ENCODE data around the gene SLC35B1. TPM values are rescaled to one million over a fixed set of nuclear protein-coding genes. Genes with fewer than 3 reads are reported as not detected.
A peak's percentile ranks its signal among the peaks of the same experiment; 100 is the strongest.

Gene SLC35B1
- total RNA-seq (10 to 100 TPM; 36.2 to 59.8 (median 48.1) TPM), polyA plus RNA-seq (10 to 100 TPM; 26.3 to 36.2 (median 34.2) TPM)
- long read RNA-seq, donor 1, partial matches to known transcripts: 0 of 4 reads
- long read RNA-seq, donor 1, other reads (novel, unspliced or antisense): 0 of 4 reads
- long read RNA-seq, donor 2, partial matches to known transcripts: 0 of 5 reads
- long read RNA-seq, donor 2, other reads (novel, unspliced or antisense): 0 of 5 reads
- long read RNA-seq, donor 3, partial matches to known transcripts: 7 of 15 reads
- long read RNA-seq, donor 3, other reads (novel, unspliced or antisense): 0 of 15 reads
- long read RNA-seq, donor 4, partial matches to known transcripts: 0 of 1 reads
- long read RNA-seq, donor 4, other reads (novel, unspliced or antisense): 0 of 1 reads
- long read RNA-seq, donor 5, transcript SLC35B1-220 (9 exons, 1,611 nt): major isoform, 10 of 13 reads
- long read RNA-seq, donor 5, partial matches to known transcripts: 0 of 13 reads
- long read RNA-seq, donor 5, other reads (novel, unspliced or antisense): 0 of 13 reads
- long read RNA-seq, donor 6, transcript SLC35B1-209 (9 exons, 1,320 nt): minor isoform, 5 of 36 reads
- long read RNA-seq, donor 6, transcript SLC35B1-220 (9 exons, 1,611 nt): major isoform, 11 of 36 reads
- long read RNA-seq, donor 6, partial matches to known transcripts: 17 of 36 reads
- long read RNA-seq, donor 6, other reads (novel, unspliced or antisense): 0 of 36 reads
- long read RNA-seq, donor 7, transcript SLC35B1-220 (9 exons, 1,611 nt): major isoform, 6 of 11 reads
- long read RNA-seq, donor 7, partial matches to known transcripts: 0 of 11 reads
- long read RNA-seq, donor 7, other reads (novel, unspliced or antisense): 0 of 11 reads
- long read RNA-seq, donor 8, partial matches to known transcripts: 0 of 10 reads
- long read RNA-seq, donor 8, other reads (novel, unspliced or antisense): 0 of 10 reads
- long read RNA-seq, donor 9, transcript SLC35B1-220 (9 exons, 1,611 nt): major isoform, 5 of 19 reads
- long read RNA-seq, donor 9, transcript SLC35B1-209 (9 exons, 1,320 nt): major isoform, 5 of 19 reads
- long read RNA-seq, donor 9, partial matches to known transcripts: 6 of 19 reads
- long read RNA-seq, donor 9, other reads (novel, unspliced or antisense): 0 of 19 reads
- long read RNA-seq, donor 10, partial matches to known transcripts: 0 of 8 reads
- long read RNA-seq, donor 10, other reads (novel, unspliced or antisense): 0 of 8 reads

DNA sequence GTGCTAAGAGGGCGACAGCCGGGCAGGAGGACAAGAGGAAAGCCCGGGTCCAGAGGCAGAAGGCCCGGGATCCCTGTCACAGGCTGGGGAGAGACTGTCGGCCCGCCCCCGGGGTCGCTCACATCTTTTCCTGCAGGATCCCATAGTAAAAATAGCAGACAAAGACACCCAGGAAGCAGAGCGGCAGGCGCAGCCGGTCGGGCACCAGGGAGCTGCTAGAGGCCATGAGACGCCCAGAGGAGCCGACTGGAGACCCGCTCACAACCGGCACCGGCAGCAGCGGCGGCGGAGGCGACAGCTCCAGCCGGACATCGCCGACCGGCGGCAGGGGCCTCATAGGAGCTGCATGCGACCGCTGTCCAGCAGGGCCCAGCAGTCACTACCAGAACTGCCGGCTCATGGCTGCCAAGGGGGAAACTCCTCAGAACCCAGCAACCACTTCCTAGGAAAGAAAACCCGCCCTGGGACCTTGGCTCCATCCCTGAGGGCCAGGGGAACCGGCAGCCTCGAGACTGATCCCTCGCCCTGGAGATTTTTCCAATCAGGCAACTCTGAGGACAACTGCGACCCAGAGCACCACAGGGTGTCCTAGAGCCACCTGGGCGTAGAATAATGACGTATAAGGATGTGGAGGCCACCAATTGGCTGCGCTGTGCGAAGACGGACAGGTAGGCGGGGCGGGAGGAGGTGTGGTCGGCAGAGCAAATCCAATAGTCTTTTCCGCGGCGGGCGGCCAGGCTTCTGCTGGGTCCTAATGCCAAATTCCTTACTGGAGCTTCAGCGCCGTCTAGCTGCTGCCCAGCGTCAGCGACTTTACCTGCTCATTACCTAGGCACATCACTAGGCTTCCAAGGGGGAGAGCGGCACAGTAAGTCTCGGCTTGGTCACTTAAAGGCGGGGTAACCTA, at the start of gene SLC35B1:
SLC35B1 (minus strand) TSS at position 357 of the 907 bp plus-strand sequence; CDS start at position 226, 131 bp downstream.
- Histone ChIP-seq H3K4me1 (peaks cover 20 to 41% (median 32%) of the 10 kb centered on the region in 4 donors), H3K4me3 (peak within 1 kb of the TSS; percentile 71 to 98 (median 84)), H3K36me3 (peaks cover 35 to 57% (median 55%) of the 10 kb centered on the region in 4 donors), H3K27ac (peak within 1 kb of the TSS; percentile 85 to 96 (median 94)), H3K27me3 (no peaks in the 10 kb centered on the region), H3K9me3 (no peaks in the 10 kb centered on the region)
- intact Hi-C loops (cut with DNase I; ENCODE audit: low total_unique reads): loop anchor here (5.0 kb wide), 1 partner anchor 74 kb away; no protein-coding TSS in a partner anchor
- peak; percentile 99 to 100 for DNase-seq
- TF ChIP-seq CTCF (IDR thresholded peaks at IDR 0.05) (peak in 5 of 7 experiments; percentile 57 to 82 (median 70)), EP300 (IDR thresholded peaks at IDR 0.05) (no peak), POLR2A (IDR thresholded peaks at IDR 0.05) (peak in 1 of 4 donors; percentile 35), POLR2AphosphoS5 (IDR thresholded peaks at IDR 0.05) (peak; percentile 64 to 81 (median 81))
- WGBS, 5 donors: 0 to 1% (median 1%) methylated on average over 34 to 53 of the region's 53 CpGs

- no peak overlapping the region for H3K27ac ChIP-seq
Observed at GRCh38 chr17:49757151-49757777, 49.5 kb upstream of the SLC35B1 start.

More at GRCh38 chr17:49757151-49757777, 49.5 kb upstream of the SLC35B1 start:
- Histone ChIP-seq H3K9me3 (no peaks in the 10 kb centered on the region), H3K4me1 (peaks cover 0 to 55% (median 29%) of the 10 kb centered on the region in 4 donors), H3K4me3 (no peak overlapping the region), H3K36me3 (peaks cover 0 to 14% (median 8%) of the 10 kb centered on the region in 4 donors), H3K27me3 (no peaks in the 10 kb centered on the region)
- DNase-seq: no peak
- TF ChIP-seq POLR2AphosphoS5 (IDR thresholded peaks at IDR 0.05): no peak
- TF ChIP-seq POLR2A (IDR thresholded peaks at IDR 0.05): no peak
- no peak for TF ChIP-seq CTCF (IDR thresholded peaks at IDR 0.05)
- no peak for TF ChIP-seq EP300 (IDR thresholded peaks at IDR 0.05)
- 83 to 89% (median 85%) methylated on average over 6 of the region's 6 CpGs for WGBS, 5 donors
- intact Hi-C loops (cut with DNase I; ENCODE audit: low total_unique reads): no loop called here

All from stomach (tissue), 19 donors.